Neural cell (in vitro differentiated cells): Measurements from ENCODE around the gene PFDN5. TPM values are rescaled to one million over a fixed set of nuclear protein-coding genes. Genes with fewer than 3 reads are reported as not detected.

Source experiments
- H2AFZ ChIP-seq: fragments of 200-600, 300-800 bp; sonication (generic), shearing (Covaris generic); 2 replicates; pipeline ENCODE4 v1.6.0; 2014; ENCODE audit warnings: low read depth, mild to moderate bottlenecking, antibody characterized with exemption, low read length, moderate library complexity
- H3F3A ChIP-seq: fragments of 200-600 bp; shearing (Covaris generic); 2 replicates; pipeline ENCODE4 v1.6.1; 2016; ENCODE audit warnings: mild to moderate bottlenecking, moderate library complexity, mixed read lengths, antibody characterized with exemption, low read length; ENCODE audit not compliant: insufficient read depth, poor library complexity, severe bottlenecking
- H3K27ac ChIP-seq: fragments of 200-600, 300-800 bp; sonication (generic), shearing (Covaris generic); 2 replicates; pipeline ENCODE4 v1.5.1; 2014; ENCODE audit warnings: mild to moderate bottlenecking, low read length, moderate library complexity
- H3K27me3 ChIP-seq: fragments of 300-800, 200-600 bp; sonication (generic), shearing (Covaris generic); 2 replicates; pipeline ENCODE4 v1.6.0; 2014; ENCODE audit warnings: mild to moderate bottlenecking, low read depth, low read length, moderate library complexity; ENCODE audit not compliant: insufficient read depth
- H3K36me3 ChIP-seq: fragments of 300-800, 200-600 bp; sonication (generic), shearing (Covaris generic); 2 replicates; pipeline ENCODE4 v1.5.1; 2014; ENCODE audit warnings: mild to moderate bottlenecking, antibody characterized with exemption, low read length, moderate library complexity; ENCODE audit not compliant: insufficient read depth
- H3K4me2 ChIP-seq: fragments of 300-800, 200-600 bp; sonication (generic), shearing (Covaris generic); 2 replicates; pipeline ENCODE4 v1.6.0; 2014; ENCODE audit warnings: mild to moderate bottlenecking, low read length
- H3K4me3 ChIP-seq: fragments of 300-800, 200-600 bp; sonication (generic), shearing (Covaris generic); 2 replicates; pipeline ENCODE4 v1.5.1; 2014; ENCODE audit warnings: mild to moderate bottlenecking, low read length, moderate library complexity
- H3K79me2 ChIP-seq: fragments of 200-600 bp; shearing (Covaris generic); replicated peaks from 2 replicates; pipeline ENCODE4 v1.6.0; 2014; ENCODE audit warnings: mild to moderate bottlenecking, low read length, moderate library complexity; ENCODE audit not compliant: insufficient read depth
- H3K9ac ChIP-seq: fragments of 300-800, 200-600 bp; sonication (generic), shearing (Covaris generic); 2 replicates; pipeline ENCODE4 v1.6.1; 2016; ENCODE audit warnings: mild to moderate bottlenecking, low read length, mixed read lengths
- H3K9me2 ChIP-seq: fragments of 200-600 bp; shearing (Covaris generic); 2 replicates; pipeline ENCODE4 v1.6.1; 2016; ENCODE audit warnings: mild to moderate bottlenecking, low read length, mixed read lengths; ENCODE audit not compliant: insufficient read depth
- H3K9me3 ChIP-seq: fragments of 200-600, 300-800 bp; sonication (generic), shearing (Covaris generic); 2 replicates; pipeline ENCODE4 v1.6.1; 2016; ENCODE audit warnings: mild to moderate bottlenecking, mixed run types, low read length, moderate library complexity, mixed read lengths
- H4K20me1 ChIP-seq: fragments of 200-600 bp; shearing (Covaris generic); 2 replicates; pipeline ENCODE4 v1.6.1; 2016; ENCODE audit warnings: mild to moderate bottlenecking, mixed run types; ENCODE audit not compliant: insufficient read depth
- CTCF ChIP-seq: fragments of 450-650 bp; IDR thresholded peaks from 2 replicates; pipeline ENCODE4 v1.5.1; 2014; ENCODE audit warnings: antibody characterized with exemption, mild to moderate bottlenecking, moderate library complexity; ENCODE audit not compliant: poor library complexity, severe bottlenecking
- EP300 ChIP-seq: fragments of 450-650 bp; conservative IDR thresholded peaks from 2 replicates; pipeline ENCODE4 v1.6.1; 2014; ENCODE audit warnings: antibody characterized with exemption, mild to moderate bottlenecking, moderate library complexity; ENCODE audit not compliant: poor library complexity, severe bottlenecking
- EZH2 ChIP-seq: fragments of 200-600, 300-800 bp; shearing (Covaris generic), sonication (generic); IDR thresholded peaks from 2 replicates; pipeline ENCODE4 v1.6.1; 2014; ENCODE audit warnings: antibody characterized with exemption, low read length, borderline replicate concordance, mild to moderate bottlenecking; ENCODE audit not compliant: insufficient read depth, poor library complexity, severe bottlenecking
- MXI1 ChIP-seq: fragments of 450-650 bp; conservative IDR thresholded peaks from 2 replicates; pipeline ENCODE4 v1.6.1; 2014; ENCODE audit warnings: antibody characterized with exemption, mild to moderate bottlenecking; ENCODE audit not compliant: poor library complexity, severe bottlenecking
- POLR2AphosphoS5 ChIP-seq: IDR thresholded peaks from 2 replicates; pipeline ENCODE4 v1.6.1; 2012
- RAD21 ChIP-seq: fragments of 450-650 bp; conservative IDR thresholded peaks from 2 replicates; pipeline ENCODE4 v1.6.1; 2014; ENCODE audit warnings: antibody characterized with exemption, mild to moderate bottlenecking, moderate library complexity
- REST ChIP-seq: IDR thresholded peaks from 2 replicates; pipeline ENCODE4 v1.6.1; 2012; ENCODE audit warnings: borderline replicate concordance
- SMC3 ChIP-seq: fragments of 450-650 bp; conservative IDR thresholded peaks from 2 replicates; pipeline ENCODE4 v1.6.1; 2014; ENCODE audit warnings: antibody characterized with exemption, mild to moderate bottlenecking, moderate library complexity; ENCODE audit not compliant: poor library complexity
- TAF1 ChIP-seq: IDR thresholded peaks from 2 replicates; pipeline ENCODE4 v1.6.1; 2012; ENCODE audit warnings: low read depth
- polyA plus RNA-seq: library from polyadenylated mRNA; depleted of rRNA; stranded (reverse); fragments of >200 nt; gene quantifications from 2 replicates; pipeline ENCODE4 v1.2.3, GENCODE V29; 2014

The PFDN5 gene
- polyA plus RNA-seq, 1 donor from 2014 or later: 1,383 TPM

- TF ChIP-seq TAF1: no peak
- no peak for TF ChIP-seq CTCF
- no peak for TF ChIP-seq RAD21
- TF ChIP-seq SMC3: no peak
- TF ChIP-seq MXI1: no peak
These were observed 37.4 kb downstream of the PFDN5 start for GRCh38 chr12:53332744-53333143.

GRCh38 chr12:53333289-53333688 lies 37.9 kb downstream of the PFDN5 start:
- no peak for TF ChIP-seq MXI1
- TF ChIP-seq CTCF: no peak
- no peak for TF ChIP-seq POLR2AphosphoS5
- no peaks in the 10 kb centered on the region for H3K36me3 ChIP-seq
- no peaks in the 10 kb centered on the region for H3K9me2 ChIP-seq
- no peaks in the 10 kb centered on the region for H3K27me3 ChIP-seq
- H2AFZ ChIP-seq: no peak overlapping the region
- no peaks in the 10 kb centered on the region for H3K9me3 ChIP-seq
- no peaks in the 10 kb centered on the region for H4K20me1 ChIP-seq
- no peak overlapping the region for H3K9ac ChIP-seq
- H3K79me2 ChIP-seq: no peaks in the 10 kb centered on the region
- H3K27ac ChIP-seq: no peak overlapping the region
- no peaks in the 10 kb centered on the region for H3F3A ChIP-seq
- no peak overlapping the region for H3K4me2 ChIP-seq
- H3K4me3 ChIP-seq: no peak overlapping the region

More at GRCh38 chr12:53332744-53333143, 37.4 kb downstream of the PFDN5 start:
- Histone ChIP-seq H3K27ac (no peak overlapping the region), H3K9ac (no peak overlapping the region), H3K9me2 (no peaks in the 10 kb centered on the region), H3K27me3 (no peaks in the 10 kb centered on the region), H3F3A (no peaks in the 10 kb centered on the region), H3K4me3 (no peak overlapping the region), H2AFZ (no peak overlapping the region), H4K20me1 (no peaks in the 10 kb centered on the region), H3K36me3 (no peaks in the 10 kb centered on the region), H3K4me2 (no peak overlapping the region), H3K9me3 (no peaks in the 10 kb centered on the region), H3K79me2 (no peaks in the 10 kb centered on the region)

- Histone ChIP-seq H3K79me2 (no peaks in the 10 kb centered on the region), H3K4me3 (no peak overlapping the region), H3K9me3 (no peaks in the 10 kb centered on the region), H4K20me1 (no peaks in the 10 kb centered on the region), H3K9me2 (no peaks in the 10 kb centered on the region), H3K27ac (no peak overlapping the region), H3F3A (no peaks in the 10 kb centered on the region), H3K9ac (no peak overlapping the region), H3K4me2 (no peak overlapping the region), H3K36me3 (no peaks in the 10 kb centered on the region), H3K27me3 (no peaks in the 10 kb centered on the region), H2AFZ (no peak overlapping the region)
- no peak for TF ChIP-seq EZH2
- TF ChIP-seq REST: no peak
- TF ChIP-seq EP300: no peak
- TF ChIP-seq MXI1: no peak
These were observed 38.5 kb downstream of the PFDN5 start for GRCh38 chr12:53333845-53334244.
